AG04450 (cell line): Measurements from ENCODE around the gene SLC6A6. TPM values are rescaled to one million over a fixed set of nuclear protein-coding genes. Genes with fewer than 3 reads are reported as not detected.

Experiments
- CTCF ChIA-PET: fragments of 300-600, 350-600 bp; formaldehyde crosslinking; extraction: SDS; loops from one replicate; lab custom pipeline; 2022; ENCODE audit warnings: antibody characterized with exemption, inconsistent platforms; lab: Charles Lee
- POLR2A ChIA-PET: fragments of 350-600 bp; formaldehyde crosslinking; extraction: SDS; loops from one replicate; lab custom pipeline; 2021; ENCODE audit warnings: antibody characterized with exemption, inconsistent platforms; lab: Yijun Ruan, JAX
- DNase-seq: peaks from one replicate; pipeline ENCODE4 v3.0.0-alpha.2; 2011; ENCODE audit warnings: low read depth, low spot score
- H3K27ac ChIP-seq: one replicate; pipeline ENCODE4 v1.5.1; 2012; ENCODE audit warnings: low read depth, low read length, control low read depth
- H3K27me3 ChIP-seq: one replicate; pipeline ENCODE4 v1.6.0; 2012; ENCODE audit warnings: low read length; ENCODE audit not compliant: control insufficient read depth, insufficient read depth
- H3K4me3 ChIP-seq: 2 replicates; pipeline ENCODE4 v1.5.1; 2011; ENCODE audit warnings: mild to moderate bottlenecking, low read depth, low read length, control low read depth
- H3K9me3 ChIP-seq: 2 replicates; pipeline ENCODE4 v1.5.1; 2012; ENCODE audit warnings: low read length; ENCODE audit not compliant: control insufficient read depth, insufficient read depth
- polyA plus RNA-seq: library from polyadenylated mRNA; depleted of rRNA; stranded (reverse); fragments of >200 nt; gene quantifications from 2 replicates; pipeline ENCODE4 v1.2.3, GENCODE V29; 2011
- TF ChIP-seq, protein P1 (sequence below): IDR thresholded peaks from 2 replicates; pipeline ENCODE4 v1.5.1; 2011; ENCODE audit warnings: low read depth, low read length, control low read depth, inconsistent platforms

Gene SLC6A6
- polyA plus RNA-seq, 1 experiment: 30.8 TPM

GRCh38 chr3:14471016-14471415 is 68.6 kb downstream of the SLC6A6 start:
- no peaks in the 10 kb centered on the region for H3K27me3 ChIP-seq
- H3K4me3 ChIP-seq: no peak overlapping the region
- ChIA-PET CTCF (interaction anchor here (1.0 to 4.4 kb wide), 2 partner anchors 38 to 268 kb away, joined by 9 to 38 read pairs; no protein-coding TSS in a partner anchor), POLR2A (no interaction called here)
- TF ChIP-seq, protein P1, sequence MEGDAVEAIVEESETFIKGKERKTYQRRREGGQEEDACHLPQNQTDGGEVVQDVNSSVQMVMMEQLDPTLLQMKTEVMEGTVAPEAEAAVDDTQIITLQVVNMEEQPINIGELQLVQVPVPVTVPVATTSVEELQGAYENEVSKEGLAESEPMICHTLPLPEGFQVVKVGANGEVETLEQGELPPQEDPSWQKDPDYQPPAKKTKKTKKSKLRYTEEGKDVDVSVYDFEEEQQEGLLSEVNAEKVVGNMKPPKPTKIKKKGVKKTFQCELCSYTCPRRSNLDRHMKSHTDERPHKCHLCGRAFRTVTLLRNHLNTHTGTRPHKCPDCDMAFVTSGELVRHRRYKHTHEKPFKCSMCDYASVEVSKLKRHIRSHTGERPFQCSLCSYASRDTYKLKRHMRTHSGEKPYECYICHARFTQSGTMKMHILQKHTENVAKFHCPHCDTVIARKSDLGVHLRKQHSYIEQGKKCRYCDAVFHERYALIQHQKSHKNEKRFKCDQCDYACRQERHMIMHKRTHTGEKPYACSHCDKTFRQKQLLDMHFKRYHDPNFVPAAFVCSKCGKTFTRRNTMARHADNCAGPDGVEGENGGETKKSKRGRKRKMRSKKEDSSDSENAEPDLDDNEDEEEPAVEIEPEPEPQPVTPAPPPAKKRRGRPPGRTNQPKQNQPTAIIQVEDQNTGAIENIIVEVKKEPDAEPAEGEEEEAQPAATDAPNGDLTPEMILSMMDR: no peak
- no peak overlapping the region for H3K27ac ChIP-seq
- no peaks in the 10 kb centered on the region for H3K9me3 ChIP-seq
- no peak for DNase-seq

- no peaks in the 10 kb centered on the region for H3K9me3 ChIP-seq
- TF ChIP-seq, protein P1: no peak
- H3K27me3 ChIP-seq: no peaks in the 10 kb centered on the region
- peak overlapping the region; percentile 82 for H3K27ac ChIP-seq
- DNase-seq: no peak
- ChIA-PET CTCF (interaction anchor here (4.4 kb wide), 1 partner anchor 268 kb away, joined by 38 read pairs; no protein-coding TSS in a partner anchor), POLR2A (no interaction called here)
- H3K4me3 ChIP-seq: no peak overlapping the region
These were observed 69.3 kb downstream of the SLC6A6 start for GRCh38 chr3:14471690-14472089.

DNA sequence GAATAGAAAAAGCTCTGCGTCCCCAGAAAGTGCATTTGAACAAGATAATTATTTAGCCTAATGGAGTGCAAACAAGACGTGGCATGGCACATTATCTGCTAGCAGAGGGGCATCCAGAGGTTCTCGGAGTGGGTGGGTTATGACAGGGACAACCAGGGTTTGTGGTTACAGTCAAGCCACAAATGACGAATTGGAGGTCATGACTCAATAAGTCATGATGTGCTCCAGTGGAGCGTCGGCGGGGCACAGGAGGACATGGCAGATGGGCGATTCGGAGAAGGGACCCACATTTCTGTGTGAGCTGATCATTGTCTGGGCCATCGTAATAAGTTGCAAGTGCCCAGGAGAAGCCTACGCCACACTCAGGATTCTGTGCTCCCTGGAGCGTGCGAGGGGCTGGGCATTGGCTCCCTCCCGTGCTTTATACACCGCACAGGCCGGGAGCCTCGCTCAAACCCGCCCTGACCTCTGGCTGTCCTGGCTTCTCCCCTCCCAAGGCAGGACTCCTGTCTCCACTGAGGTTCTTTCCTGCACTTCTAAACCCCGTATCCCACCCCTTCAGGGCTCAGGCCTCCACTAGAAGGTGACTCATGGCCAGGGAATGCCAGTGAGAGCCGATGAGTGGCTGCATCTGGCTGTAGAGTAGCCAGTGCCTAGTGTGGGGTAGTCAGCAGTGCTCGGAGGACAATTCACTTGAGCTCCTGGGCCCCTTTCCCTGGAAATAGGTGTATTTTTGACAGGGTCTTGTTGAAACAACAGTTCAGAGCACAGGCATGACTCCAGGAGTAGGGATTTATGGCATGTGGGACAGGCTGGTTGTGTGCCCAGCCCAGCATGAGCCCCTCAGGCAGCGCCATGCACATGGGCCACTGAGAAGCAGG is 70.3 kb downstream of the SLC6A6 start:
- POLR2A ChIA-PET: no interaction called here
- TF ChIP-seq, protein P1: no peak
- peak; percentile 73 for DNase-seq
- no peaks in the 10 kb centered on the region for H3K27me3 ChIP-seq
- H3K9me3 ChIP-seq: no peaks in the 10 kb centered on the region
- no peak overlapping the region for H3K4me3 ChIP-seq
- peak overlapping the region; percentile 82 for H3K27ac ChIP-seq
- CTCF ChIA-PET: interaction anchor here (1.2 to 4.4 kb wide), 3 partner anchors 9 to 314 kb away, joined by 3 to 38 read pairs (median 3); no protein-coding TSS in a partner anchor

DNA sequence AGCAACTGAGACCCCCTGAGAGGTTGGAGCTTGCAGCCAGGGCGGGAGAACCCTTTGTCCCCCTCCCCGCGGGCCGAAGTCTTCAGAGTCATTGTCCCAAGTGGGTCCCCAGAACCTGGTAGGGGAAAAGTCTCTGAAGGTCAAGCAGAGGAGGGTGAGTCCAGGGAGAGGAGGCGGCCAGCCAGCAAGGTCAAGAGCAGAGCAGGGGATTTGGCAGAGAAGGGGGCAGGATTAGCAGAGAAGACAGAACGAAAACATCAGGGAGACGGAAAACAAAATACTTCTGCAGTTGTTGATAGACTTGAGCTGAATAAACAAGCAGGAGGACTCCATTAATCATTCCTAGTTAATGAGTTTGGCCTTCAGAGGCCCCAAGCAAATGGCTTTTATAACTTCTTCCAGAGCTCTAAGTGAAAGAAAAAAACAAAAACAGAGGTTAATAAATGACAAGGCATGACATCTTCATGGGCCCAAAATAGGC is 71.0 kb downstream of the SLC6A6 start:
- Histone ChIP-seq H3K4me3 (no peak overlapping the region), H3K27ac (peak overlapping the region; percentile 82), H3K27me3 (no peaks in the 10 kb centered on the region), H3K9me3 (no peaks in the 10 kb centered on the region)
- POLR2A ChIA-PET: no interaction called here
- CTCF ChIA-PET: interaction anchor here (1.2 to 4.4 kb wide), 3 partner anchors 10 to 314 kb away, joined by 3 to 38 read pairs (median 3); no protein-coding TSS in a partner anchor
- no peak for DNase-seq
- TF ChIP-seq, protein P1: no peak
